ENCODE results near the gene MSANTD1.

Gene MSANTD1

GRCh38 chr4:3233391-3234071 is 15.4 kb upstream of the MSANTD1 start:
- no peak for DNase-seq (ENCODE audit: low spot score)

GRCh38 chr4:3234171-3235029 is 14.6 kb upstream of the MSANTD1 start:
- DNase-seq (ENCODE audit: low spot score): no peak

- no peak for DNase-seq (ENCODE audit: low spot score)
These were observed 14.0 kb upstream of the MSANTD1 start for GRCh38 chr4:3235030-3235345.

- DNase-seq (ENCODE audit: low spot score): no peak
These were observed 13.4 kb upstream of the MSANTD1 start for GRCh38 chr4:3235581-3235980.

GRCh38 chr4:3236326-3236878 is 12.6 kb upstream of the MSANTD1 start:
- DNase-seq (ENCODE audit: low spot score): no peak

DNA sequence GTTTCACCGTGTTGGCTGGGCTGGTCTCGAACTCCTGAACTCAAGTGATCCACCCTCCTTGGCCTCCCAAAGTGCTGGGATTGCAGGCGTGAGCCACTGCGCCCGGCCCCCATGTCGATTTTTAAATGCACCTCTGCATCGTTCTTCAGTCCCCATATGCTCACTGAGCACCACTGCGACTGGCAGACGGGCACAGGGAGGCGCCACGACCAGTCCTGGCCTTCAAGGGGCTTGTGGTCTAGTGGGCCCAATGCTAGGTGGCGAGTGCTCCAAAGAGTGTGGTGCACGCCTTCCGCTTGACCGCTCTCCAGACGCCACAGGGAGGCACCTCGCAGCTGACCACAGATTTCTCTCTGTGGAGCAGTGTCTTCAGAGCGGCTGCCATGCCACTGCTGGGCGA is 11.7 kb upstream of the MSANTD1 start:
- DNase-seq (ENCODE audit: low spot score): no peak

GRCh38 chr4:3237712-3238560 is 11.0 kb upstream of the MSANTD1 start:
- no peak for DNase-seq (ENCODE audit: low spot score)

- DNase-seq (ENCODE audit: low spot score): no peak
These were observed 10.2 kb upstream of the MSANTD1 start for GRCh38 chr4:3238721-3239120.

GRCh38 chr4:3239303-3239702 is 9.7 kb upstream of the MSANTD1 start:
- no peak for DNase-seq (ENCODE audit: low spot score)

GRCh38 chr4:3239998-3240920 is 8.7 kb upstream of the MSANTD1 start:
- no peak for DNase-seq (ENCODE audit: low spot score)

DNA sequence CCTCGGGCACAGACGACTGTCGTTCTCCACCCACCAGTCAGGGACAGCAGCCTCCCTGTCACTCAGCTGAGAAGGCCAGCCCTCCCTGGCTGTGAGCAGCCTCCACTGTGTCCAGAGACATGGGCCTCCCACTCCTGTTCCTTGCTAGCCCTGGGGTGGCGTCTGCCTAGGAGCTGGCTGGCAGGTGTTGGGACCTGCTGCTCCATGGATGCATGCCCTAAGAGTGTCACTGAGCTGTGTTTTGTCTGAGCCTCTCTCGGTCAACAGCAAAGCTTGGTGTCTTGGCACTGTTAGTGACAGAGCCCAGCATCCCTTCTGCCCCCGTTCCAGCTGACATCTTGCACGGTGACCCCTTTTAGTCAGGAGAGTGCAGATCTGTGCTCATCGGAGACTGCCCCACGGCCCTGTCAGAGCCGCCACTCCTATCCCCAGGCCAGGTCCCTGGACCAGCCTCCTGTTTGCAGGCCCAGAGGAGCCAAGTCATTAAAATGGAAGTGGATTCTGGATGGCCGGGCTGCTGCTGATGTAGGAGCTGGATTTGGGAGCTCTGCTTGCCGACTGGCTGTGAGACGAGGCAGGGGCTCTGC is 7.9 kb upstream of the MSANTD1 start:
- no peak for DNase-seq (ENCODE audit: low spot score)

- no peak for DNase-seq (ENCODE audit: low spot score)
These were observed 6.9 kb upstream of the MSANTD1 start for GRCh38 chr4:3241898-3242524.

DNA sequence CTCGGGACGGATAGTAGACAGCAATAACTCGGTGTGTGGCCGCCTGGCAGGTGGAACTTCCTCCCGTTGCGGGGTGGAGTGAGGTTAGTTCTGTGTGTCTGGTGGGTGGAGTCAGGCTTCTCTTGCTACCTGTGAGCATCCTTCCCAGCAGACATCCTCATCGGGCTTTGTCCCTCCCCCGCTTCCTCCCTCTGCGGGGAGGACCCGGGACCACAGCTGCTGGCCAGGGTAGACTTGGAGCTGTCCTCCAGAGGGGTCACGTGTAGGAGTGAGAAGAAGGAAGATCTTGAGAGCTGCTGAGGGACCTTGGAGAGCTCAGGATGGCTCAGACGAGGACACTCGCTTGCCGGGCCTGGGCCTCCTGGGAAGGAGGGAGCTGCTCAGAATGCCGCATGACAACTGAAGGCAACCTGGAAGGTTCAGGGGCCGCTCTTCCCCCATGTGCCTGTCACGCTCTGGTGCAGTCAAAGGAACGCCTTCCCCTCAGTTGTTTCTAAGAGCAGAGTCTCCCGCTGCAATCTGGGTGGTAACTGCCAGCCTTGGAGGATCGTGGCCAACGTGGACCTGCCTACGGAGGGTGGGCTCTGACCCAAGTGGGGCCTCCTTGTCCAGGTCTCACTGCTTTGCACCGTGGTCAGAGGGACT is 5.7 kb upstream of the MSANTD1 start:
- DNase-seq (ENCODE audit: low spot score): no peak

GRCh38 chr4:3244002-3244401 is 5.0 kb upstream of the MSANTD1 start:
- DNase-seq (ENCODE audit: low spot score): no peak

GRCh38 chr4:3244747-3245146 is 4.2 kb upstream of the MSANTD1 start:
- DNase-seq (ENCODE audit: low spot score): no peak

- DNase-seq (ENCODE audit: low spot score): no peak
These were observed 3.3 kb upstream of the MSANTD1 start for GRCh38 chr4:3245676-3246075.

DNA sequence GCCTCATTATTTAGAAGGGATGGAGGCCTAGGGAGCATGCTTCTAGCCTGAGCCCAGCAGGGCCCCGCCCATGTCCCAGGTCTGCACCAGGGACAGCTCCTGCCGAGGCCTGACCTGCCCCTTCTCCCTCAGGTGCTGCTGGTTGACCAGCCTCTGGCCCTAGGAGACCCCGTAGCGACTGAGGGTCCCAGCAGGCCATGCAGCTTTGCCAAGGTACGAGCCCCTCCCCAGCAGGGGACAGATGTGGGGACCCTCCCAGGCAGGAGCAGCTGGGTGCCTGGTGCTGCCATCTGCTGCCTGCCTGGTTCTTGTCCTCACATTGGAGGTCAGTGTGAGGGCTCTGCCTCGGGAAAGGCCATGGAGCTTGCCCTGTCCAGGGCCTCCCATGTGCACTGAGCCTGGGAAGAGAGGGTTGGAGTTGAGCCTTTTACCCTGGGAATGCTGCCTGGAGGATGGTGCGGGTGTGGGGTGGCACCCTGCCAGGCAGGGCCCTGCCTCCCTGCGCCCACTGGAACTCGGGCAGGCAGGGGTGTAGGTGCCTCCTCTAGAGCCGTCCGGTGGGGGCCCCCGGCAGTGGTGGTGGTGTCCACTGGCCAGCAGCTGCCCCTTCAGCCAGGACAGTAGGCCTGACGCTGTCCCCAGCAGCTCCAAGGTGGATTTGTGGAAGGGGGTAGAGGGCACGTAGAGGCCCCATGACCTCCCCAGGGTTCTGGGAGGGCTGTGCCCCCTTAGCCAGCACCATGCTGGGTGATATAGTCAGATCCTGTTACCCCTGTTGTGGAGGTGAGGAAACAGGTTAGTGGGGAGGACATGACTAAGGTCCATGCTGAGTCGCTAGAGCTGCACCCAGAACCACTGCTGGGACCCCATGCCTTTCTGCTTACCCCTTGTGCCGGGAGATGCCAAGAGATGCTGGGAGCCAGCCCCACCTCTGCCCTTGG is 2.2 kb upstream of the MSANTD1 start:
- DNase-seq (ENCODE audit: low spot score): no peak

DNA sequence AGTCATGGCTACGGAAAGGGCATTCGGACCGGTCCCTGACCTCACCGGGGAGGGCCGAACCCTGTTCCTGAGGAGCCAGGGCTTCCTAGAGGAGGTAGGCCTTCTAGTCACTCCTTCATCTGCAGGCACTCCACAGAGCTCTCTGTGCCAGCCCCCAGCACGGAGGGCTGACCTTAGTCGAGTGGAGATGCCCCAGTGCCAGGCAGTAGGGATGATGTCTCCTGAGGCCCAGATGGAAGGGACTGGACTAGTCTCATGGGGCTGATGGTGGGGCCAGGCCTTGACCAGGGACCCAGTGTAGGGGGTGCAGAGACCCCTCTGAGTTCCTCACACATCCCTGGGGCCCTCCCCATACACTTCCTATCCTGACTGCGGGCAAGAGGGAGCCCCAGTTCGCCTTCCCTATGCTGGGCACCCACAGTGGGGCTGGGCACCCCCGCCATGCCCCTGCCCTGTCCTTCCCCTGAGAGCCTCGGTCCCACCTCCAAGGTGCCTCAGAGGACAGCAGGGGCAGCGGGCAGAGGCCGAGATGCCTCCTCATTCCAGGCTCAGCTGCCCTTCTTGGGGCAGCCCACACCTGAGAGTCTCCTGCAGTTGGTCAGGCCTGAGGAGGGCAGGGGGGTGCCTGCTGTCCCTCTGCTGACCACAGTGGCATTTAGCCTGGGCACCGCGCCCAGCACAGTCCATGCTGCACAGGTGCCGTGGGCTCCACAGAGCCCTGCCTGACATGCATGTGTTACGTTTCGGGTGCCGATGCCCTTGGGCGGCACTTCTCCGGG is 1.4 kb upstream of the MSANTD1 start:
- no peak for DNase-seq (ENCODE audit: low spot score)

Data from RKO (cell line).